Mucosa of rectum (tissue), 2 donors: ENCODE results near the gene LHX3.

Experiments
- H3K27ac ChIP-seq, 2 donors: one replicate each; pipeline ENCODE4 v1.7.0; 2013; ENCODE audit warnings: inconsistent platforms in 2 of 2, low read depth in 2 of 2, low read length in 2 of 2
- H3K27me3 ChIP-seq, 2 donors: one replicate each; pipeline ENCODE4 v1.7.0; 2013; ENCODE audit warnings: low read length in 2 of 2; ENCODE audit not compliant: control insufficient read depth in 2 of 2, insufficient read depth in 2 of 2
- H3K36me3 ChIP-seq, 2 donors: one replicate each; pipeline ENCODE4 v1.7.0; 2013; ENCODE audit warnings: low read length in 2 of 2; ENCODE audit not compliant: control insufficient read depth in 2 of 2, insufficient read depth in 2 of 2
- H3K4me1 ChIP-seq, 2 donors: one replicate each; pipeline ENCODE4 v1.7.0; 2013; ENCODE audit warnings: low read length in 2 of 2, mild to moderate bottlenecking in 1 of 2; ENCODE audit not compliant: control insufficient read depth in 2 of 2, insufficient read depth in 2 of 2
- H3K4me3 ChIP-seq, 2 donors: one replicate each; pipeline ENCODE4 v1.7.0; 2013; ENCODE audit warnings: low read length in 2 of 2
- H3K9ac ChIP-seq, 2 donors: one replicate each; pipeline ENCODE4 v1.7.0; 2013; ENCODE audit warnings: low read length in 2 of 2, low read depth in 1 of 2, mild to moderate bottlenecking in 1 of 2
- H3K9me3 ChIP-seq, 2 donors: one replicate each; pipeline ENCODE4 v1.7.0; 2013; ENCODE audit warnings: low read length in 2 of 2; ENCODE audit not compliant: control insufficient read depth in 2 of 2
- donor health status: healthy.
- donor health status: Normal muscosa, but diverticular disease.

LHX3 gene

DNA sequence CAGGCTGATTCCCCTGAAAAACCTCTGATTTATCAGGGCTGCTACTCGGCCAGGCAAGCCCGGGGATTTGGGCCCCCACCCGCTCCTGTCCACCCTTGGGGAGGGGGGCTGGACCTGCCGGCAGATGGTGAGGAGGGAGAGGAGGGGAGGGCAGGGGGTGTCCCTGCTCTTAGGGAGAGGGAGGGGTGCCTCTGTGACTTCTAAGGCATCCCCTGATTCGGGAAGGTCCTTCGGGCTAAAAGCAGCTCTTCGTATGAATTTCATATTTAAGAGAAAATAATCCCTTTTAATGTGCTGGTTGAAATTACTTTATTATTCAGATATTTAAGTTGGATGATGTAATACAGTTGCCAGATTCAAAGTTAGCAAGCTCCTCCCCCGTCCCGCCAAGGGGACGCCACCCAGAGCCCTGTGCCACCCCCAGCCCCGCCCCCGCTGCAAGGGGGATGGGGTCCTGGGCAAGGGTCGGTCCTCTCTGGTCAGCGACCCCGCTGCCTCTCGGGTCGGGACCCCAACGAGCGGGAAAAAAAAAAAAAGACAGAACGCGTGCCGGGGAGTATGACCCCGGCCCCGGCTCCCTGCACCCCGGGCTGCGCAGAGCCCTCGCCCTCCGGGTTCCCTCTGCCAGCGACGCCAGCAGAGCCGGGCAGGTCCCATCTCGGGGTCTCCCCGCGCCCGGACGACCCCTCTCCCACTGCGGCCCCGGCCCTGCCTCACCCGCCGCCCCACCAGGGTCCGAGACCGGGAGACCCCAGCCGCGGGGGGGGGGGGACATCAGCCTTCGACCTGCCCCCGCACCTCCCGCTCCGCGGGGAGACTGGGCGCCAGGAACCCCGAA is 12.4 kb downstream of the LHX3 start:
- Histone ChIP-seq H3K4me1 (no peaks in the 10 kb centered on the region), H3K4me3 (no peak overlapping the region), H3K9me3 (no peaks in the 10 kb centered on the region), H3K36me3 (no peaks in the 10 kb centered on the region), H3K9ac (no peak overlapping the region), H3K27ac (no peak overlapping the region), H3K27me3 (peaks cover 31 to 40% of the 10 kb centered on the region in 2 donors)

DNA sequence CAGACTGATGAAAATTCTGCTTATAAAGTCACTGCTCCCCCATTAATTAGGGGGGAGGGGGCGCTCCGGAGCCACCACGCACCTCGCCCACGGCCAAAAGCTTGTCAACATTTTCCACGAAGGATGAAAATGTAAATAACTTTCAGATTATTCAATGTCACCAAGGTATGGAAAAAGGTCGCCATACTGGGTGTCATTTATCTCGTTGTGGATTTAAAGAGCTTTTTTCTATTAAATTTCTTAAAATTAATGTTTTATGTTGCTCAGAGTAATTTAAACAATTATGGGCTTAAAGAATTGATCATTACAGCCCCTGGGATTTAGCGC is 13.0 kb downstream of the LHX3 start:
- H3K4me1 ChIP-seq: no peaks in the 10 kb centered on the region
- no peaks in the 10 kb centered on the region for H3K36me3 ChIP-seq
- H3K27me3 ChIP-seq: peaks cover 30 to 41% of the 10 kb centered on the region in 2 donors
- no peak overlapping the region for H3K4me3 ChIP-seq
- H3K27ac ChIP-seq: no peak overlapping the region
- no peaks in the 10 kb centered on the region for H3K9me3 ChIP-seq
- no peak overlapping the region for H3K9ac ChIP-seq

- Histone ChIP-seq H3K9me3 (no peaks in the 10 kb centered on the region), H3K27me3 (peaks cover 27 to 35% of the 10 kb centered on the region in 2 donors)
These were observed 13.6 kb downstream of the LHX3 start for GRCh38 chr9:136191099-136191959.

GRCh38 chr9:136190656-136191055 is 14.3 kb downstream of the LHX3 start:
- H3K9ac ChIP-seq: no peak overlapping the region
- no peak overlapping the region for H3K4me3 ChIP-seq
- H3K27me3 ChIP-seq: peaks cover 20 to 28% of the 10 kb centered on the region in 2 donors

More at GRCh38 chr9:136191099-136191959, 13.6 kb downstream of the LHX3 start:
- Histone ChIP-seq H3K4me3 (no peak overlapping the region), H3K36me3 (no peaks in the 10 kb centered on the region), H3K27ac (no peak overlapping the region), H3K4me1 (no peaks in the 10 kb centered on the region), H3K9ac (no peak overlapping the region)

GRCh38 chr9:136190237-136190601 is 14.7 kb downstream of the LHX3 start:
- H3K9me3 ChIP-seq: no peaks in the 10 kb centered on the region
- no peaks in the 10 kb centered on the region for H3K36me3 ChIP-seq
- H3K9ac ChIP-seq: no peak overlapping the region
- peaks cover 20 to 26% of the 10 kb centered on the region in 2 donors for H3K27me3 ChIP-seq
- no peak overlapping the region for H3K4me3 ChIP-seq
- H3K4me1 ChIP-seq: no peaks in the 10 kb centered on the region
- H3K27ac ChIP-seq: no peak overlapping the region

More at GRCh38 chr9:136190656-136191055, 14.3 kb downstream of the LHX3 start:
- H3K9me3 ChIP-seq: no peaks in the 10 kb centered on the region
- H3K27ac ChIP-seq: no peak overlapping the region
- no peaks in the 10 kb centered on the region for H3K36me3 ChIP-seq
- no peaks in the 10 kb centered on the region for H3K4me1 ChIP-seq

GRCh38 chr9:136189394-136190236 is 15.3 kb downstream of the LHX3 start:
- Histone ChIP-seq H3K27ac (no peak overlapping the region), H3K4me3 (no peak overlapping the region), H3K9ac (no peak overlapping the region), H3K27me3 (peaks cover 20 to 26% of the 10 kb centered on the region in 2 donors), H3K36me3 (no peaks in the 10 kb centered on the region), H3K9me3 (no peaks in the 10 kb centered on the region), H3K4me1 (no peaks in the 10 kb centered on the region)

- Histone ChIP-seq H3K27ac (no peak overlapping the region), H3K4me1 (no peaks in the 10 kb centered on the region), H3K36me3 (no peaks in the 10 kb centered on the region), H3K27me3 (peaks cover 18 to 26% of the 10 kb centered on the region in 2 donors), H3K9me3 (no peaks in the 10 kb centered on the region), H3K9ac (no peak overlapping the region), H3K4me3 (no peak overlapping the region)
These were observed 17.0 kb downstream of the LHX3 start for GRCh38 chr9:136187683-136188586.

- no peaks in the 10 kb centered on the region for H3K36me3 ChIP-seq
These were observed 17.7 kb downstream of the LHX3 start for GRCh38 chr9:136187197-136187596.

GRCh38 chr9:136186386-136186785 is 18.5 kb downstream of the LHX3 start:
- Histone ChIP-seq H3K27me3 (peaks cover 8 to 18% of the 10 kb centered on the region in 2 donors), H3K4me1 (no peaks in the 10 kb centered on the region), H3K9ac (no peak overlapping the region), H3K9me3 (no peaks in the 10 kb centered on the region), H3K36me3 (no peaks in the 10 kb centered on the region), H3K4me3 (no peak overlapping the region), H3K27ac (no peak overlapping the region)

More at GRCh38 chr9:136187197-136187596, 17.7 kb downstream of the LHX3 start:
- Histone ChIP-seq H3K9ac (no peak overlapping the region), H3K4me3 (no peak overlapping the region), H3K27me3 (peaks cover 16 to 23% of the 10 kb centered on the region in 2 donors), H3K4me1 (no peaks in the 10 kb centered on the region), H3K27ac (no peak overlapping the region), H3K9me3 (no peaks in the 10 kb centered on the region)
